ENCODE measurements around the gene SSBP4. TPM values are rescaled to one million over a fixed set of nuclear protein-coding genes. Genes with fewer than 3 reads are reported as not detected.

The SSBP4 gene
- total and polyA plus RNA-seq, 4 donors, result 4.0 to 19.0 (median 11.5) TPM

GRCh38 chr19:18423258-18424020 lies 4.2 kb downstream of the SSBP4 start:
- Histone ChIP-seq H3K27me3 (ENCODE audit: control insufficient read depth in 4 of 4, insufficient read depth in 4 of 4, low read length in 3 of 4) (no peaks in the 10 kb centered on the region), H3K36me3 (ENCODE audit: control insufficient read depth in 4 of 4, insufficient read depth in 3 of 4, low read depth in 1 of 4, low read length in 3 of 4) (no peaks in the 10 kb centered on the region), H3K27ac (ENCODE audit: low read depth in 1 of 2, low read length in 2 of 2) (no peak overlapping the region), H3K4me1 (ENCODE audit: control insufficient read depth in 4 of 4, insufficient read depth in 4 of 4, low read length in 3 of 4) (peaks cover 0 to 16% (median 7%) of the 10 kb centered on the region in 4 donors), H3K9ac (ENCODE audit: low read depth in 1 of 2, low read length in 2 of 2) (no peak overlapping the region), H3K4me3 (ENCODE audit: low read depth in 1 of 3, low read length in 3 of 3) (no peak overlapping the region), H3K9me3 (ENCODE audit: control insufficient read depth in 4 of 4, low read length in 3 of 4) (no peaks in the 10 kb centered on the region)
- 90% methylated on average over 21 of the region's 21 CpGs for WGBS
- TF ChIP-seq FOXA2 (IDR thresholded peaks at IDR 0.05), result no peak
- TF ChIP-seq EGR1 (IDR thresholded peaks at IDR 0.05; ENCODE audit: low read depth in 2 of 2), result no peak
- TF ChIP-seq GABPA (IDR thresholded peaks at IDR 0.05 in 1 of 2, conservative IDR thresholded peaks at IDR 0.05 in 1 of 2), result no peak
- TF ChIP-seq, protein P1, sequence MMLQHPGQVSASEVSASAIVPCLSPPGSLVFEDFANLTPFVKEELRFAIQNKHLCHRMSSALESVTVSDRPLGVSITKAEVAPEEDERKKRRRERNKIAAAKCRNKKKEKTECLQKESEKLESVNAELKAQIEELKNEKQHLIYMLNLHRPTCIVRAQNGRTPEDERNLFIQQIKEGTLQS (IDR thresholded peaks at IDR 0.05), result no peak
- no peak for TF ChIP-seq ZBTB33 (IDR thresholded peaks at IDR 0.05)
- no peak for TF ChIP-seq HNF4A (conservative IDR thresholded peaks at IDR 0.05)
- TF ChIP-seq CTCF (IDR thresholded peaks at IDR 0.05; ENCODE audit: low read depth, low read length, missing input control), result no peak
- no peak for TF ChIP-seq FOXA1 (IDR thresholded peaks at IDR 0.05)
- no peak for TF ChIP-seq NR2F2 (IDR thresholded peaks at IDR 0.05)
- no peak for TF ChIP-seq TAF1 (conservative IDR thresholded peaks at IDR 0.05)
- DNase-seq (ENCODE audit: low spot score), result no peak

DNA sequence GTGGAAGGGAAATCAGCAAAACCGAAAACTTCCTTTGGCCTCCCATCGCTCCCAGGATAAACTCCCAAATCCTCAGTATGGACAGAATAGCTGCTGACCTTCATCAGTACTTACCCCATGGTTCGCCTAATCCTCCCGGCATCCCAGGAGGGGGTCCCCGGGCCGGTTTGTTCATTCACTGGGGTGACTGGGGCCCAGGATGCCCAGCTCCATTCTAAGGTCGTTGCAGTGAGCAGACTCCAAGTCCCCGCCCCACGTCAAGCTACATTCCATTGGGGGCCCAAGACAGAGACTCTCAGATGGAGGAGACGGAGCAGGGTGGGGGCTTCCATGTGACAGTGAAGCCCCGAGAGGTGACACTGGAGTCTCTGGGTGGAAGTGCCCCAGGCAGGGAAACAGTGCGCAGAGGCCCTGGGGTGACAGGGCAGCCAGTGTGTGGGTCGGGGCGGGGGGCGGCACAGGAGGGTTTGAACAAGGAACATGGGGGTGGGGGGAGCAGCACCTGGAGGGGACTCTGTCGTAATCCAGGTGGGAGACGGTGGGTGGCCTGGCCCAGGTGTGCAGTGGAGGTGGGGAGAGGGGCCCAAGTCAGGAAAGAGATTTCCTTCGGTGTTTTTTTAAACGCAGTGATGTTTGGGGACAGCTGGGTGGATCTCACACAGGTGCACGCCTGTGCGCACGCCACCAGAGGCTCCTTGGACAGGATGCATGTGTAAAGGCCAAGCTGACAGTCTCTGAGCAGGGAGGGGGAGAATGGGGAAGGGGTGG lies 5.1 kb downstream of the SSBP4 start:
- peaks cover 0 to 9% (median 4%) of the 10 kb centered on the region in 4 donors for H3K4me1 ChIP-seq (ENCODE audit: control insufficient read depth in 4 of 4, insufficient read depth in 4 of 4, low read length in 3 of 4)
- no peak for TF ChIP-seq HNF4A (conservative IDR thresholded peaks at IDR 0.05)
- TF ChIP-seq TAF1 (conservative IDR thresholded peaks at IDR 0.05), result no peak
- no peak for TF ChIP-seq SP1 (IDR thresholded peaks at IDR 0.05)
- no peaks in the 10 kb centered on the region for H3K27me3 ChIP-seq (ENCODE audit: control insufficient read depth in 4 of 4, insufficient read depth in 4 of 4, low read length in 3 of 4)
- no peaks in the 10 kb centered on the region for H3K9me3 ChIP-seq (ENCODE audit: control insufficient read depth in 4 of 4, low read length in 3 of 4)
- H3K27ac ChIP-seq (ENCODE audit: low read depth in 1 of 2, low read length in 2 of 2), result no peak overlapping the region
- no peak overlapping the region for H3K4me3 ChIP-seq (ENCODE audit: low read depth in 1 of 3, low read length in 3 of 3)
- no peak for DNase-seq (ENCODE audit: low spot score)
- no peaks in the 10 kb centered on the region for H3K36me3 ChIP-seq (ENCODE audit: control insufficient read depth in 4 of 4, insufficient read depth in 3 of 4, low read depth in 1 of 4, low read length in 3 of 4)
- H3K9ac ChIP-seq (ENCODE audit: low read depth in 1 of 2, low read length in 2 of 2), result no peak overlapping the region
- 88% methylated on average over 22 of the region's 22 CpGs for WGBS
